WTC11 (cell line): ENCODE results near the gene PPP3CA. TPM values are rescaled to one million over a fixed set of nuclear protein-coding genes. Genes with fewer than 3 reads are reported as not detected.

Experiments used
- ATAC-seq: fragments of 200-7000 bp; cut with Tn5 transposase; 2 replicates; pipeline ENCODE4 v1.10.0; 2021; ENCODE audit warnings: mild to moderate bottlenecking, moderate library complexity
- CTCF ChIA-PET: fragments of 300-600 bp; sonication (Branson Sonifier 250); formaldehyde crosslinking; loops from one replicate; lab custom pipeline; 2021; ENCODE audit warnings: antibody characterized with exemption; lab: Charles Lee
- POLR2A ChIA-PET: fragments of 350-600 bp; sonication (Branson Sonifier 250); formaldehyde crosslinking; loops from one replicate; lab custom pipeline; 2021; ENCODE audit warnings: antibody characterized with exemption; lab: Charles Lee
- DNase-seq: peaks from one replicate; pipeline ENCODE4 v3.0.0; 2021; ENCODE audit warnings: low spot score
- H3K27ac Mint-ChIP-seq: 2 replicates; pipeline ENCODE4 v1.8.0; 2021; ENCODE audit warnings: mixed read lengths
- H3K27me3 Mint-ChIP-seq: 2 replicates; pipeline ENCODE4 v1.8.0; 2021; ENCODE audit warnings: low read depth, mild to moderate bottlenecking, moderate library complexity, mixed read lengths
- H3K36me3 Mint-ChIP-seq: 2 replicates; pipeline ENCODE4 v1.8.0; 2021; ENCODE audit warnings: mixed read lengths
- H3K4me1 Mint-ChIP-seq: 2 replicates; pipeline ENCODE4 v1.8.0; 2022; ENCODE audit warnings: mixed read lengths
- H3K4me3 Mint-ChIP-seq: 2 replicates; pipeline ENCODE4 v1.8.0; 2021; ENCODE audit warnings: mild to moderate bottlenecking, moderate library complexity, mixed read lengths
- H3K9me3 Mint-ChIP-seq: 2 replicates; pipeline ENCODE4 v1.8.0; 2021; ENCODE audit warnings: mixed read lengths
- E2F5 ChIP-seq: sonication (generic); formaldehyde crosslinking; IDR thresholded peaks from 2 replicates; pipeline ENCODE4 v1.8.1; 2022; ENCODE audit warnings: mild to moderate bottlenecking, moderate library complexity, missing genetic modification reagents
- GABPB1 ChIP-seq: sonication (generic); formaldehyde crosslinking; IDR thresholded peaks from 2 replicates; pipeline ENCODE4 v1.8.1; 2023; ENCODE audit warnings: mild to moderate bottlenecking, missing genetic modification reagents
- NFATC4 ChIP-seq: fragments of 250-450 bp; sonication (Bioruptor Pico); IDR thresholded peaks from 2 replicates; pipeline ENCODE4 v1.9.0; 2021; ENCODE audit warnings: mild to moderate bottlenecking
- RELA ChIP-seq: sonication (generic); formaldehyde crosslinking; IDR thresholded peaks from 2 replicates; pipeline ENCODE4 v1.8.1; 2022; ENCODE audit warnings: missing genetic modification reagents, mild to moderate bottlenecking, borderline replicate concordance
- ZNF317 ChIP-seq: sonication (generic); formaldehyde crosslinking; IDR thresholded peaks from 2 replicates; pipeline ENCODE4 v1.8.1; 2023; ENCODE audit warnings: low read depth, mild to moderate bottlenecking, moderate library complexity, missing genetic modification reagents, borderline replicate concordance
- total RNA-seq: library from RNA; stranded (reverse); gene quantifications from 3 replicates; pipeline ENCODE4 v1.2.3, GENCODE V29; 2021
- TF ChIP-seq, protein P1 (sequence below): sonication (generic); formaldehyde crosslinking; IDR thresholded peaks from 2 replicates; pipeline ENCODE4 v1.8.1; 2023; ENCODE audit warnings: mild to moderate bottlenecking, missing genetic modification reagents, moderate library complexity
- TF ChIP-seq, protein P2 (sequence below): sonication (generic); formaldehyde crosslinking; IDR thresholded peaks from 2 replicates; pipeline ENCODE4 v1.8.1; 2023; ENCODE audit warnings: mild to moderate bottlenecking, missing genetic modification reagents, borderline replicate concordance
- TF ChIP-seq, protein P3 (sequence below): sonication (generic); formaldehyde crosslinking; conservative IDR thresholded peaks from 2 replicates; pipeline ENCODE4 v1.8.1; 2023; ENCODE audit warnings: mild to moderate bottlenecking, low read depth, missing genetic modification reagents, moderate library complexity

Gene PPP3CA
- total RNA-seq, 1 experiment from 2014 or later, result 41.6 TPM

GRCh38 chr4:101178731-101179130 lies 168.6 kb downstream of the PPP3CA start:
- H3K4me1 Mint-ChIP-seq, result peaks cover 36% of the 10 kb centered on the region
- CTCF ChIA-PET, result no interaction called here
- POLR2A ChIA-PET, result no interaction called here
- ATAC-seq, result no peak
- TF ChIP-seq NFATC4 (CRISPR knock-in tag), result no peak
- peaks cover 18% of the 10 kb centered on the region for H3K36me3 Mint-ChIP-seq
- no peak overlapping the region for H3K4me3 Mint-ChIP-seq
- H3K27ac Mint-ChIP-seq, result no peak overlapping the region
- no peak for DNase-seq
- no peaks in the 10 kb centered on the region for H3K27me3 Mint-ChIP-seq
- H3K9me3 Mint-ChIP-seq, result peaks cover 19% of the 10 kb centered on the region

GRCh38 chr4:101177154-101177553 lies 170.2 kb downstream of the PPP3CA start:
- no peaks in the 10 kb centered on the region for H3K27me3 Mint-ChIP-seq
- peak overlapping the region; percentile 69 for H3K27ac Mint-ChIP-seq
- peaks cover 39% of the 10 kb centered on the region for H3K4me1 Mint-ChIP-seq
- H3K36me3 Mint-ChIP-seq, result peaks cover 2% of the 10 kb centered on the region
- POLR2A ChIA-PET, result no interaction called here
- DNase-seq, result no peak
- CTCF ChIA-PET, result no interaction called here
- H3K4me3 Mint-ChIP-seq, result no peak overlapping the region
- TF ChIP-seq GABPB1 (CRISPR knock-in tag), result no peak
- TF ChIP-seq, protein P1, sequence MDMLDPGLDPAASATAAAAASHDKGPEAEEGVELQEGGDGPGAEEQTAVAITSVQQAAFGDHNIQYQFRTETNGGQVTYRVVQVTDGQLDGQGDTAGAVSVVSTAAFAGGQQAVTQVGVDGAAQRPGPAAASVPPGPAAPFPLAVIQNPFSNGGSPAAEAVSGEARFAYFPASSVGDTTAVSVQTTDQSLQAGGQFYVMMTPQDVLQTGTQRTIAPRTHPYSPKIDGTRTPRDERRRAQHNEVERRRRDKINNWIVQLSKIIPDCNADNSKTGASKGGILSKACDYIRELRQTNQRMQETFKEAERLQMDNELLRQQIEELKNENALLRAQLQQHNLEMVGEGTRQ (CRISPR knock-in tag), result no peak
- no peak for TF ChIP-seq ZNF317 (CRISPR knock-in tag)
- TF ChIP-seq, protein P2, sequence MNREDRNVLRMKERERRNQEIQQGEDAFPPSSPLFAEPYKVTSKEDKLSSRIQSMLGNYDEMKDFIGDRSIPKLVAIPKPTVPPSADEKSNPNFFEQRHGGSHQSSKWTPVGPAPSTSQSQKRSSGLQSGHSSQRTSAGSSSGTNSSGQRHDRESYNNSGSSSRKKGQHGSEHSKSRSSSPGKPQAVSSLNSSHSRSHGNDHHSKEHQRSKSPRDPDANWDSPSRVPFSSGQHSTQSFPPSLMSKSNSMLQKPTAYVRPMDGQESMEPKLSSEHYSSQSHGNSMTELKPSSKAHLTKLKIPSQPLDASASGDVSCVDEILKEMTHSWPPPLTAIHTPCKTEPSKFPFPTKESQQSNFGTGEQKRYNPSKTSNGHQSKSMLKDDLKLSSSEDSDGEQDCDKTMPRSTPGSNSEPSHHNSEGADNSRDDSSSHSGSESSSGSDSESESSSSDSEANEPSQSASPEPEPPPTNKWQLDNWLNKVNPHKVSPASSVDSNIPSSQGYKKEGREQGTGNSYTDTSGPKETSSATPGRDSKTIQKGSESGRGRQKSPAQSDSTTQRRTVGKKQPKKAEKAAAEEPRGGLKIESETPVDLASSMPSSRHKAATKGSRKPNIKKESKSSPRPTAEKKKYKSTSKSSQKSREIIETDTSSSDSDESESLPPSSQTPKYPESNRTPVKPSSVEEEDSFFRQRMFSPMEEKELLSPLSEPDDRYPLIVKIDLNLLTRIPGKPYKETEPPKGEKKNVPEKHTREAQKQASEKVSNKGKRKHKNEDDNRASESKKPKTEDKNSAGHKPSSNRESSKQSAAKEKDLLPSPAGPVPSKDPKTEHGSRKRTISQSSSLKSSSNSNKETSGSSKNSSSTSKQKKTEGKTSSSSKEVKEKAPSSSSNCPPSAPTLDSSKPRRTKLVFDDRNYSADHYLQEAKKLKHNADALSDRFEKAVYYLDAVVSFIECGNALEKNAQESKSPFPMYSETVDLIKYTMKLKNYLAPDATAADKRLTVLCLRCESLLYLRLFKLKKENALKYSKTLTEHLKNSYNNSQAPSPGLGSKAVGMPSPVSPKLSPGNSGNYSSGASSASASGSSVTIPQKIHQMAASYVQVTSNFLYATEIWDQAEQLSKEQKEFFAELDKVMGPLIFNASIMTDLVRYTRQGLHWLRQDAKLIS, result no peak
- TF ChIP-seq, all 79 proteins: peak for 0
- no peak for ATAC-seq
- H3K9me3 Mint-ChIP-seq, result peaks cover 3% of the 10 kb centered on the region

- ATAC-seq (peak; percentile 91), DNase-seq (peak; percentile 12)
- peaks cover 43% of the 10 kb centered on the region for H3K4me1 Mint-ChIP-seq
- H3K4me3 Mint-ChIP-seq, result no peak overlapping the region
- H3K27ac Mint-ChIP-seq, result peak overlapping the region; percentile 88
- H3K9me3 Mint-ChIP-seq, result no peaks in the 10 kb centered on the region
- ChIA-PET POLR2A (no interaction called here), CTCF (no interaction called here)
- H3K36me3 Mint-ChIP-seq, result no peaks in the 10 kb centered on the region
- no peaks in the 10 kb centered on the region for H3K27me3 Mint-ChIP-seq
- TF ChIP-seq, protein P1 (CRISPR knock-in tag), result no peak
- TF ChIP-seq, protein P3, sequence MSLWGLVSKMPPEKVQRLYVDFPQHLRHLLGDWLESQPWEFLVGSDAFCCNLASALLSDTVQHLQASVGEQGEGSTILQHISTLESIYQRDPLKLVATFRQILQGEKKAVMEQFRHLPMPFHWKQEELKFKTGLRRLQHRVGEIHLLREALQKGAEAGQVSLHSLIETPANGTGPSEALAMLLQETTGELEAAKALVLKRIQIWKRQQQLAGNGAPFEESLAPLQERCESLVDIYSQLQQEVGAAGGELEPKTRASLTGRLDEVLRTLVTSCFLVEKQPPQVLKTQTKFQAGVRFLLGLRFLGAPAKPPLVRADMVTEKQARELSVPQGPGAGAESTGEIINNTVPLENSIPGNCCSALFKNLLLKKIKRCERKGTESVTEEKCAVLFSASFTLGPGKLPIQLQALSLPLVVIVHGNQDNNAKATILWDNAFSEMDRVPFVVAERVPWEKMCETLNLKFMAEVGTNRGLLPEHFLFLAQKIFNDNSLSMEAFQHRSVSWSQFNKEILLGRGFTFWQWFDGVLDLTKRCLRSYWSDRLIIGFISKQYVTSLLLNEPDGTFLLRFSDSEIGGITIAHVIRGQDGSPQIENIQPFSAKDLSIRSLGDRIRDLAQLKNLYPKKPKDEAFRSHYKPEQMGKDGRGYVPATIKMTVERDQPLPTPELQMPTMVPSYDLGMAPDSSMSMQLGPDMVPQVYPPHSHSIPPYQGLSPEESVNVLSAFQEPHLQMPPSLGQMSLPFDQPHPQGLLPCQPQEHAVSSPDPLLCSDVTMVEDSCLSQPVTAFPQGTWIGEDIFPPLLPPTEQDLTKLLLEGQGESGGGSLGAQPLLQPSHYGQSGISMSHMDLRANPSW (CRISPR knock-in tag), result no peak
- TF ChIP-seq GABPB1 (CRISPR knock-in tag) (peak; percentile 47; the same call in 1 of the 2 replicates), E2F5 (no peak), RELA (no peak)
Observed at GRCh38 chr4:101175896-101176676, 171.2 kb downstream of the PPP3CA start.
